Natural killer cell treated with Interleukin-12 subunit alpha and Interleukin-12 subunit beta and Interleukin-15 and Interleukin-18, amount 100 ng/mL, for 72 hours (primary cell): ENCODE data around the gene ZZZ3. TPM values are rescaled to one million over a fixed set of nuclear protein-coding genes. Genes with fewer than 3 reads are reported as not detected.
"Not testable (repeated sequence)": the region's sequence is repeated elsewhere in the genome, so short reads cannot be mapped to it uniquely, and the experiment has no call there.

Experiments used
- ATAC-seq, 2 donors: fragments of 150-1000 bp; cut with Tn5 transposase in 1 of 2; sonication (Bioruptor Pico), chemical (Tn5 transposase) in 1 of 2; 2 replicates each; pipeline ENCODE4 v1.10.0; 2021
- DNase-seq: peaks from one replicate; pipeline ENCODE4 v3.0.0; 2022; ENCODE audit warnings: low spot score
- H3K27ac Mint-ChIP-seq, 2 donors: 1 replicate in 1 of 2; 2 replicates in 1 of 2; pipeline ENCODE4 v1.8.0; 2022; ENCODE audit warnings: mixed read lengths in 2 of 2, mild to moderate bottlenecking in 1 of 2, moderate library complexity in 1 of 2
- H3K27me3 Mint-ChIP-seq, 2 donors: 1 replicate in 1 of 2; 2 replicates in 1 of 2; pipeline ENCODE4 v1.8.0; 2022; ENCODE audit warnings: mixed read lengths in 2 of 2
- H3K36me3 Mint-ChIP-seq: one replicate; pipeline ENCODE4 v1.8.0; 2022; ENCODE audit warnings: mixed read lengths
- H3K4me1 Mint-ChIP-seq, 2 donors: 1 replicate in 1 of 2; 2 replicates in 1 of 2; pipeline ENCODE4 v1.8.0; 2022; ENCODE audit warnings: low read depth in 2 of 2, mixed read lengths in 2 of 2, mild to moderate bottlenecking in 1 of 2
- H3K4me3 Mint-ChIP-seq: one replicate; pipeline ENCODE4 v1.8.0; 2022; ENCODE audit warnings: mixed read lengths
- H3K9me3 Mint-ChIP-seq: 2 replicates; pipeline ENCODE4 v1.8.0; 2022; ENCODE audit warnings: mixed read lengths
- total RNA-seq, 2 donors: library from RNA; stranded (reverse); gene quantifications; one replicate each; pipeline ENCODE4 v1.2.3, GENCODE V29; 2022

ZZZ3 gene
- total RNA-seq = 10 to 100 TPM; 40.9 to 61.1 TPM

DNA sequence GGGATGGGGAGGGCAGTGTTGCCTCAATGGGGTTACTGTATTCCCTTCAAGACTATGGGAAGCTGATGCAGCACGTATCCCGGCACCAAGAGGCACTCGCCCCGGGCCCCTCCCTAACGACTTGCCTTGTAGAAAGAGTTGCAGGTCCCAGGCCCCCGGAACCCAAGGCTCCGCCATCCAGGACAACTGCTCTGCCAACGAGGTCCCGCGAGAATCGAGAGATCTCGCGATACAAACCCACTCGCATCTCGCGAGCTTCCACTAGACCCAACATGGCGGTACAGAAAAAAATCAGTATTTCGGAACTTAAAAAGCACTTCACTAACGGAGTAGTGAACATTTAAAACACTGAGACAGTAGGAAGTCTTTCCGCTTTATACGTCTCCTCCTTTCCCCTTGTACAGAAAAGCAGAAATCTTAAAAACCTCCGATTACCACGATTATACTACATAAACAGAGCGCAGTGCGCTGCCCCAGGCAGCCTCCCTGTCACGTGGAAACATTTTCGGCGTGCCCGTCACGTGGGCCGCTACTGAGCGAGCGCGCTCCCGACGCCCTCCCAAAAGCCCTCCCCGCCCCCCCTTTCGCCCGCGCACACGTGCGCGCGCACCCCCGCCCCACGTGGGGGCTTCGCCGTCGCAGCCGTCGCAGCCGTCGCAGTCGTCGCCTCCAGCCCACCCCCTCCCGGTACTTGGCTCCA, at the start of gene ZZZ3:
Gene ZZZ3 (minus strand): TSS at position 199 of the 700 bp plus-strand sequence. CDS start 49,304 bp downstream, outside the sequence.
- Mint-ChIP-seq H3K27ac (peak within 1 kb of the TSS; percentile 87 to 96), H3K27me3 (no peaks in the 10 kb centered on the region), H3K36me3 (no peaks in the 10 kb centered on the region), H3K4me1 (peaks cover 27% of the 10 kb centered on the region in 2 donors), H3K4me3 (peak within 1 kb of the TSS; percentile 92), H3K9me3 (no peaks in the 10 kb centered on the region)
- ATAC-seq = peak; percentile 82 to 86
- peak; percentile 92 for DNase-seq

DNA sequence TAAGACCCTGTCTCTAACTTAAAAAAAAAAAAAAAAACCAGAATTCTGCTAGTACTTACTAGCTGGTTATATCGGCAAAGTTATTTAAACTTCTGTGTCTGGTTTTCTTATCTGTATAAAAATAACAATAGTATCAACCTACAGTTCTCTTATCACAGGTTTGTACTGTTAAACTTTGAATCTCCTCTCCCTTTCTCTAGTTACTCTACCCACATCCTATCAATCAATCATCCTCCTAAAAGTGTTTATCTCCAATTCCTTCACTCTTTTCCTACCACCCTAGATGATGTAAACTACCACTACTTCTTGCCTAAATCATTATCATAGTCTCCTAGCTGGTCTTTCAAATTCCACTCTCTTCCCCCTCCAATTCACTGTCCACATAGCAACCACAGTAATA, 49.6 kb upstream of the ZZZ3 start:
- peaks cover 6% of the 10 kb centered on the region for H3K36me3 Mint-ChIP-seq
- H3K27me3 Mint-ChIP-seq = no peaks in the 10 kb centered on the region
- DNase-seq (no peak), ATAC-seq (no peak)
- H3K27ac Mint-ChIP-seq = peak overlapping the region in 1 of 2 donors; percentile 13
- H3K9me3 Mint-ChIP-seq = no peaks in the 10 kb centered on the region
- no peak overlapping the region for H3K4me3 Mint-ChIP-seq
- H3K4me1 Mint-ChIP-seq = peaks cover 0 to 6% of the 10 kb centered on the region in 2 donors

GRCh38 chr1:77725706-77726105, 43.2 kb upstream of the ZZZ3 start:
- Mint-ChIP-seq H3K27me3 (no peaks in the 10 kb centered on the region), H3K27ac (no peak overlapping the region), H3K9me3 (no peaks in the 10 kb centered on the region), H3K36me3 (peaks cover 27% of the 10 kb centered on the region), H3K4me3 (no peak overlapping the region), H3K4me1 (peaks cover 0 to 4% of the 10 kb centered on the region in 2 donors)
- ATAC-seq (no peak), DNase-seq (no peak)

GRCh38 chr1:77718181-77718580, 35.7 kb upstream of the ZZZ3 start:
- Mint-ChIP-seq H3K27ac (no peak overlapping the region), H3K4me1 (peaks cover 0 to 3% of the 10 kb centered on the region in 2 donors), H3K9me3 (no peaks in the 10 kb centered on the region), H3K4me3 (no peak overlapping the region), H3K36me3 (peaks cover 17% of the 10 kb centered on the region), H3K27me3 (no peaks in the 10 kb centered on the region)
- DNase-seq (no peak), ATAC-seq (no peak)

GRCh38 chr1:77716065-77716464, 33.6 kb upstream of the ZZZ3 start:
- no peaks in the 10 kb centered on the region for H3K9me3 Mint-ChIP-seq
- DNase-seq (no peak), ATAC-seq (no peak)
- H3K27ac Mint-ChIP-seq = no peak overlapping the region
- no peak overlapping the region for H3K4me3 Mint-ChIP-seq
- H3K4me1 Mint-ChIP-seq = no peaks in the 10 kb centered on the region
- H3K36me3 Mint-ChIP-seq = peaks cover 7% of the 10 kb centered on the region
- no peaks in the 10 kb centered on the region for H3K27me3 Mint-ChIP-seq

- Mint-ChIP-seq H3K9me3 (no peaks in the 10 kb centered on the region), H3K4me3 (no peak overlapping the region), H3K4me1 (peaks cover 0 to 3% of the 10 kb centered on the region in 2 donors), H3K27ac (no peak overlapping the region), H3K36me3 (peaks cover 15% of the 10 kb centered on the region), H3K27me3 (no peaks in the 10 kb centered on the region)
- DNase-seq = no peak
- ATAC-seq = no peak
These were observed 27.3 kb upstream of the ZZZ3 start for GRCh38 chr1:77709727-77710126.

DNA sequence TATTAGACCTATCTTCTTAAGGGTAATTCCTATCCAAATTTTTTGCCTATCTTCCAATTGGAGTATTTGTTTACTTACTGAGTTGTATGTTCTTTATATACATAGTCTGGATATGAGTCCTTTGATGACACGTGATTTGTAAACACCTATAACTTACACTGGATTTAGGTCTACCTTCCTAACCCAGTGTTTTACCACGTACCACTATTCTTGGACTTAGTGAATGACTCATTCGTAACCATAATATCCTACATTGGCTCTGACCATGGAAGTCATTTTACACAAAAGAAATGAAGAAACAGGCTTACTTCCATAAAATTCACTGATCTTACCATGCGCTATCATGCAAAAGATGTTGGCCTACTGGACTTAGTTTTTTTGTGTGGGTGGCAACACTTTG, 23.9 kb upstream of the ZZZ3 start:
- Mint-ChIP-seq H3K36me3 (peaks cover 10% of the 10 kb centered on the region), H3K27me3 (no peaks in the 10 kb centered on the region), H3K4me3 (no peak overlapping the region), H3K9me3 (no peaks in the 10 kb centered on the region), H3K27ac (no peak overlapping the region), H3K4me1 (peaks cover 0 to 3% of the 10 kb centered on the region in 2 donors)
- no peak for ATAC-seq
- no peak for DNase-seq

DNA sequence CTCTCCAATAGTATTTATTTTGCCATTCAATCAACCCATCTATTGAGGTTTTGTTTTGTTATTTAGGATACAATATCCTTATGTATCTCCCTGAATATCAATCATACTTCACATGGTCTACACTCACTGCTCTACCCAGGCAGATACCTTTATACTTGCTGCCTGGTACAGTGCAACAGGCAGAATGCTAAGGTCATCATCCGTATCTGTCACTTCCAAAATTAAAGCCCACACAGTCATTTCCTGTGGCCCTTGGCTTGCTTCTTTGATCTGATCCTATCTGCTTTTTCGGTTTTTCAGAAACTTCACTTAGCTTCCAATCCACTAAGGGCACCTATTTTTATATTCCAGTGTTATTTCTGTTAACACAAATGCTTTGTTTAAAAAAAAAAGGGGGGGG, 22.3 kb upstream of the ZZZ3 start:
- DNase-seq = no peak
- Mint-ChIP-seq H3K9me3 (peaks cover 1% of the 10 kb centered on the region), H3K4me1 (peaks cover 0 to 3% of the 10 kb centered on the region in 2 donors), H3K4me3 (no peak overlapping the region), H3K27ac (peak overlapping the region in 1 of 2 donors; percentile 5), H3K27me3 (no peaks in the 10 kb centered on the region), H3K36me3 (peaks cover 2% of the 10 kb centered on the region)
- no peak for ATAC-seq

- not testable (repeated sequence) for H3K4me3 Mint-ChIP-seq, H3K4me1 Mint-ChIP-seq, DNase-seq, H3K27me3 Mint-ChIP-seq, ATAC-seq, H3K27ac Mint-ChIP-seq, H3K36me3 Mint-ChIP-seq, H3K9me3 Mint-ChIP-seq
These were observed 17.2 kb upstream of the ZZZ3 start for GRCh38 chr1:77699673-77700072.

- Mint-ChIP-seq H3K4me3 (no peak overlapping the region), H3K9me3 (peaks cover 3% of the 10 kb centered on the region), H3K27me3 (no peaks in the 10 kb centered on the region), H3K4me1 (no peaks in the 10 kb centered on the region), H3K27ac (no peak overlapping the region), H3K36me3 (peaks cover 6% of the 10 kb centered on the region)
- DNase-seq (no peak), ATAC-seq (no peak)
These were observed 15.0 kb upstream of the ZZZ3 start for GRCh38 chr1:77697441-77697840.

- DNase-seq = no peak
- Mint-ChIP-seq H3K27me3 (no peaks in the 10 kb centered on the region), H3K4me3 (no peak overlapping the region), H3K27ac (no peak overlapping the region), H3K36me3 (no peaks in the 10 kb centered on the region), H3K9me3 (no peaks in the 10 kb centered on the region), H3K4me1 (peaks cover 6 to 9% of the 10 kb centered on the region in 2 donors)
- ATAC-seq = no peak
These were observed 6.5 kb upstream of the ZZZ3 start for GRCh38 chr1:77688939-77689338.

GRCh38 chr1:77687519-77687906, 5.1 kb upstream of the ZZZ3 start:
- no peak overlapping the region for H3K27ac Mint-ChIP-seq
- H3K36me3 Mint-ChIP-seq = no peaks in the 10 kb centered on the region
- H3K9me3 Mint-ChIP-seq = no peaks in the 10 kb centered on the region
- DNase-seq (no peak), ATAC-seq (no peak)
- H3K4me3 Mint-ChIP-seq = peak overlapping the region; percentile 62
- peaks cover 12 to 14% of the 10 kb centered on the region in 2 donors for H3K4me1 Mint-ChIP-seq
- H3K27me3 Mint-ChIP-seq = no peaks in the 10 kb centered on the region

DNA sequence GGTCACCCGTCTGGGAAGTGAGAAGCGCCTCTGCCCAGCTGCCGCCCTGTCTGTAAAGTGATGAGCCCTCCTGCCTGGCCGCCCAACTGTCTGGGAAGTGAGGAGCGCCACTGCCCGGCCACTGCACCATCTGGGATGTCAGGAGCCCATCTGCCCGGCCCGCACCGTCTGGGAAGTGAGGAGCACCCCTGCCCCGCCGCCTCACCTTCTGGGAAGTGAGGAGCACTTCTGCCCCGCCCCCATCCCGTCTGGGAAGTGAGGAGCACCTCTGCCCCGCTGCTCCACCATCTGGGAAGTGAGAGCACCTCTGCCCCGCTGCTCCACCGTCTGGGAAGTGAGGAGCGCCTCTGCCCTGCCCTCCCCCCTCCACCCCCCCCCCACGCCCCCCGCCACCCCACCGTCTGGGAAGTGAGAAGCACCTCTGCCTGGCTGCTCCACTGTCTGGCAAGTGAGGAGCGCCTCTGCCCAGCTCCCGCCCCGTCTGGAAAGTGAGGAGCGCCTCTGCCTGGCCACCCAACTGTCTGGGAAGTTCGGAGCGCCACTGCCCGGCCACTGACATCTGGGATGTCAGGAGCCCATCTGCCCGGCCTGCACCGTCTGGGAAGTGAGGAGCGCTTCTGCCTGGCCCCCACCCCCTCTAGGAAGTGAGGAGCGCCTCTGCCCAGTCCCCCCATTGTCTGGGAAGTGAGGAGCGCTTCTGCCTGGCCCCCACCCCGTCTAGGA, 4.5 kb upstream of the ZZZ3 start:
- Mint-ChIP-seq H3K9me3 (no peaks in the 10 kb centered on the region), H3K36me3 (no peaks in the 10 kb centered on the region), H3K27ac (no peak overlapping the region), H3K27me3 (no peaks in the 10 kb centered on the region), H3K4me3 (no peak overlapping the region), H3K4me1 (peaks cover 13 to 14% of the 10 kb centered on the region in 2 donors)
- no peak for ATAC-seq
- DNase-seq = no peak
